Activated CD8-positive, alpha-beta memory T cell treated with anti-CD3 and anti-CD28 coated beads for 48 hours (primary cell): ENCODE measurements around the gene LRRC9.
"Not testable (repeated sequence)": the region's sequence is repeated elsewhere in the genome, so short reads cannot be mapped to it uniquely, and the experiment has no call there.

ENCODE experiments used
- DNase-seq, 3 experiments: peaks; one replicate each; pipeline ENCODE4 v3.0.0-alpha.2; 2020; ENCODE audit warnings: low read depth in 2 of 3, low spot score in 2 of 3

Gene LRRC9

GRCh38 chr14:59919570-59920377 lies at the start of gene LRRC9:
Gene LRRC9, plus strand, starts transcription at chr14:59920144.
- DNase-seq, result no peak

- peak in 1 of 3 experiments; percentile 5 for DNase-seq
Observed at GRCh38 chr14:59870277-59871165, 49.4 kb upstream of the LRRC9 start, which contains the start of gene RTN1. Gene RTN1, minus strand, starts transcription at chr14:59870776. Its CDS starts 146 bp downstream, at chr14:59870630.

- no peak for DNase-seq
Observed at GRCh38 chr14:59871166-59871495, 48.8 kb upstream of the LRRC9 start.

DNA sequence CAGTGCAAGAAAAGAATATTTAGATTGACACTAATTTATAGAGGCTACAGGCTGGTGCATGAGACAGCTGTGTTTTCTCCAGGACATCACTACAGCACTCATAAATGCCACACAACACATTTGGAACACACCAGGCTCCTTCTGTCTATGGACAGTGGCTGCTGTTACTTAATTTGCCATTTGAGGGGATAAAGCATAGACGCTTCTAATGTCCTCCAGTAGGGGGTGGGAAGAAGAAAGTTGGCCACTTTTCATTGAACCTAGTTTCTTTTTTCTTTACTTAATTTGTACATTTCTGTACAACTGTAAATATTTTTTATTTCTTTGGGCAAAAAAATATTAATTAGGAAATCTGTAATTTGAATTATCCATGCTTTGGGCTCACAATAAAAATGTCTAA lies 37.0 kb upstream of the LRRC9 start:
- DNase-seq, result no peak

GRCh38 chr14:59890676-59891075 lies 29.3 kb upstream of the LRRC9 start:
- no peak for DNase-seq

DNA sequence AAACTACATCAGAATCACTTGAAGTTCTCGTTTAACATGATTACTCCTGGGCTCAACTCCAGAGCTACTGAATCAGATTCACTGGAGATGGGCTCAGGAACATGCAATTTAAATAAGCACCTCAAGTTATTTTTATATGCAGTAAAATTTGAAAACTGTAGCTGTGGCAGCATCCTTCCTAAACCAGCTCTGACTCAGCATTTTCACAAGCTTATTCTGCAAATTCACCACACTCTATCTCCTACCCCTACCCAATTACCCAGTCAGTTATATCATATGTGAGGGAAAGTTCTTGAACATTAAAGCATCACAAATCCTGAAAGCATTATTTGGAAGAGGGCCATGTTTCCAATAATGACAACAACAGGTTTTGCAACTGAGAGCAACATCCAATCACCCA lies 24.2 kb upstream of the LRRC9 start:
- DNase-seq, result no peak

- no peak for DNase-seq
Observed at GRCh38 chr14:59897757-59898383, 22.1 kb upstream of the LRRC9 start.

- no peak for DNase-seq
Observed at GRCh38 chr14:59900556-59900955, 19.4 kb upstream of the LRRC9 start.

GRCh38 chr14:59904184-59904583 lies 15.8 kb upstream of the LRRC9 start:
- no peak for DNase-seq

DNA sequence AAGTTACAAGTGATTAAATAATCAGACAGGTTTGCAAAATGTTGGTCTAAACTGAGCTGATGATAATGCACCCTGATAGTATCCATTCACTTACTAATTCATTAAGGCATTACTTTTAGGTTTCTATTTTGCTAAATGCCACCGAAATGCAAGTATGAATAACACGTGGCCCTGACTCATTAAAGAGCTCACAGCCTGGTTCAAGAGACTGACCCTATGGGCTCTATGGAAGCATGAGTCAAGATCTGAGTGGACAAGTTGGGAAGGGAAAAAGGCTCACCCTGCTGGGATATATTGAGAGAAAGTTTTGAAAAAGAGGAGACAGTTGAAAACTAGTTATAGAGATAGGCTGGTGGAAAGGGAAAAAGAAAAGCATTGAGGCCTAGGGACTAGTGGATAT lies 14.8 kb upstream of the LRRC9 start:
- no peak for DNase-seq

DNA sequence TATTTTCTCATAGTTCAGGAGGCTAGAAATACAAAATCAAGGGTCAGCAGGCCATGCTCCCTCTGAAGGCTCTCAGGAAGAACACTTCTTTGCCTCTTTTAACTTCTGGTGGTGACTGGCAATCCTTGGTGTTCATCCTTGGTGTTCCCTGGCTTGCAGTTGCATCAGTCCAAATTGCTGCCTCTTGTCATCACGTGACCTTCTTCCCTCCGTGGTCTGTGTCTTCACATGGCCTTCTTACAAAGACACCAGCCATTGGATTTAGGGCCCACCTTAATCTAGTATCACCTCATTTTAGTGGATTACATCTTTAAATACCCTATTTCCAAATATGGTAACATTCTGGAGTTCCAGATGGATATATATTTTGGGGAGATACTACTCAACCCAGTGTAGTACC lies 7.5 kb upstream of the LRRC9 start:
- DNase-seq, result no peak

DNA sequence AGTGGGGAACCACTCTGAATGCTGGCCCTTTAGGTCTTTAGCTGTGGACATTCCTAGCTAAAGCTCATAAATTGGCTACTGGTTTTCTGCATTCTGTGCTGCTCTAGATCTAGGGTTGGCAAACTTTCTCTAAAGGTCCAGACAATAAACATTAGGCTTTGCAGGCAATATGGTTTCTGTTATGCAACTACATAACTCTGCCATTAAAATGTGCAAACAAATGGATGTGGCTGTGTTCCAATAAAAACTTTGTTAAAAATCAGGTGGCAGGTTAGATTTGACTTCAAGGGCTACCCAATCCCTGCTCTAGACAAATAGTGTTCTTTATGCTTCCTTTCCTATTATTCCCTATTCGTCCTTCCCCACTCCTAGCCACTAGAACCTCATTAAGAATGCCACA lies 6.8 kb upstream of the LRRC9 start:
- DNase-seq, result no peak

- DNase-seq, result no peak
Observed at GRCh38 chr14:59918824-59919569, 947 bp upstream of the LRRC9 start.

- DNase-seq, result no peak
Observed at GRCh38 chr14:59920378-59920683, 387 bp downstream of the LRRC9 start.

DNA sequence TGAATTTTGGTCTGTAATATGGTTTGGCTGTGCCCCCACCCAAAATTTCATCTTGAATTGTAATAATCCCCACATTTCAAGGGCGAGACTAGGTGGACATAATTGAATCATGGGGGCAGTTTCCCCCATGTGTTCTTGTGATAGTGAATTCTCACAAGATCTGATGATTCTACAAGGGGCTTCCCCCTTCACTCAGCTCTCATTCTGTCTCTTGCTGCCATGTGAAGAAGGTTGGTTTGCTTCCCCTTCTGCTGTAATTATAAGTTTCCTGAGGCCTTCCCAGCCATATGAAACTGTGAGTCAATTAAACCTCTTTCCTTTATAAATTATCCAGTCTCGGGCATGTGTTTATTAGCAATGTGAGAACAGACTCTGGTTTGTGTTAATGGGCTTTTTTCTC lies 5.9 kb downstream of the LRRC9 start:
- DNase-seq, result no peak

DNA sequence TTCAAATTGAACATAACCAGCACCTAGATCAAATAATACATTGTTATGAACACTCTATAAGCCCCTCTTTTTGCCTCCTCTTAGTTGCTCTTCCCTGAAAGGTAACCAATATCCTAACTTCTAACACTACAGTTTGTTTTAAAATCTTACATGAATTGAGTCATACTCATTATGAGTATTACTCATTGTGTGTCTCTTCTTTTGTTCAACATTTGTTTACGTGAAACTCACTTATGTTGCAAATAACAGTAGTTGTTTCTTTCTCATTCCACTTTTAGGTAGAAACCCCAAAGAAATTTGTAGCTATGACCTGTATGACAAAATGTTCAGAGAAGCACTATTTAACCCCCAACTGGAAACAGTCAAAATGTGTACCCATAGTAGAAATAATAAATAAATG lies 6.6 kb downstream of the LRRC9 start:
- DNase-seq, result no peak

- no peak for DNase-seq
Observed at GRCh38 chr14:59931237-59931636, 11.3 kb downstream of the LRRC9 start.

- DNase-seq, result no peak
Observed at GRCh38 chr14:59936145-59936544, 16.2 kb downstream of the LRRC9 start.

DNA sequence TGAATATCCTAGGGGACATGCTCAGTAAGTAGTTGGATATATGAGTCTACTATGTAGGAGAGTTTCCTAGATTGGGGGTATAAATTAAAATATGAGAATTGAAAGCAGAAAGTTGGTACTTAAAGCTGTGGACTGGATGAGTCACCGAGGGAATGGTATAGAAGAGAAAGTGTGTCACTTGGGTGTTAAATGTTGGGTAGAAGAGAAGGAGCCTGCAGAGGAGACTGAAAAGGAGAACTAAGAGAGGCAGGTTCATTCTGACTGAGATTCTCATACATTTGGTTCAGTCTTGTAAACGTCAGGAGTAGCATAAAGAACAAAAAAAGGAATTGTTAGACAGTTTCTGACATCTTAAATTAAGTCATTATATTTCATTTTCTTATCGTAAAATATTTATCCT lies 19.9 kb downstream of the LRRC9 start:
- no peak for DNase-seq

- not testable (repeated sequence) for DNase-seq
Observed at GRCh38 chr14:59942296-59942862, 22.4 kb downstream of the LRRC9 start.

- no peak for DNase-seq
Observed at GRCh38 chr14:59944909-59945308, 25.0 kb downstream of the LRRC9 start.
